CD4-positive, alpha-beta T cell (primary cell): ENCODE measurements around the gene FGG. TPM values are rescaled to one million over a fixed set of nuclear protein-coding genes. Genes with fewer than 3 reads are reported as not detected.

Experiments used
- ATAC-seq: fragments of 200-7000 bp; cut with Tn5 transposase; one replicate; pipeline ENCODE4 v1.10.0; 2022; ENCODE audit warnings: mild to moderate bottlenecking; ENCODE audit not compliant: poor library complexity
- CTCF ChIA-PET: fragments of 350-600 bp; sonication (Branson Sonifier 250); formaldehyde crosslinking; loops from one replicate; lab custom pipeline; 2021; ENCODE audit warnings: antibody characterized with exemption, inconsistent platforms; lab: Charles Lee
- POLR2A ChIA-PET: fragments of 350-600 bp; sonication (Branson Sonifier 250); formaldehyde crosslinking; loops from one replicate; lab custom pipeline; 2021; ENCODE audit warnings: antibody characterized with exemption, inconsistent platforms; lab: Charles Lee
- DNase-seq, 14 experiments: peaks; one replicate each; pipeline ENCODE4 v3.0.0-alpha.2; 2013 to 2020; ENCODE audit warnings: mixed read lengths in 2 of 14
- H3K27ac ChIP-seq, 2 donors: one replicate each; pipeline versions ENCODE4 v1.5.1 to v1.7.0; 2013; ENCODE audit warnings: low read length in 2 of 2, low read depth in 1 of 2, mild to moderate bottlenecking in 1 of 2
- H3K27me3 ChIP-seq, 2 experiments: 1 replicate in 1 of 2; 2 replicates in 1 of 2; pipeline versions ENCODE4 v1.6.1 to v1.7.0; 2013; ENCODE audit warnings: low read length in 2 of 2, control low read depth in 1 of 2, mild to moderate bottlenecking in 1 of 2, moderate library complexity in 1 of 2; ENCODE audit not compliant: insufficient read depth in 2 of 2, control insufficient read depth in 1 of 2
- H3K36me3 ChIP-seq: one replicate; pipeline ENCODE4 v1.6.1; 2013; ENCODE audit warnings: low read length, control low read depth; ENCODE audit not compliant: insufficient read depth
- H3K4me1 ChIP-seq: one replicate; pipeline ENCODE4 v1.6.1; 2013; ENCODE audit warnings: low read length, control low read depth; ENCODE audit not compliant: insufficient read depth
- H3K4me3 ChIP-seq: one replicate; pipeline ENCODE4 v1.5.1; 2013; ENCODE audit warnings: mild to moderate bottlenecking, low read length, moderate library complexity
- H3K9me3 ChIP-seq, 2 experiments: 1 replicate in 1 of 2; 2 replicates in 1 of 2; pipeline versions ENCODE4 v1.6.1 to v1.7.0; 2013; ENCODE audit warnings: low read length in 2 of 2, mild to moderate bottlenecking in 2 of 2, control low read depth in 1 of 2, moderate library complexity in 1 of 2; ENCODE audit not compliant: control insufficient read depth in 1 of 2, insufficient read depth in 1 of 2
- H3K27ac Mint-ChIP-seq: one replicate; pipeline ENCODE4 v1.8.0; 2020; ENCODE audit warnings: mixed read lengths
- H3K27me3 Mint-ChIP-seq: one replicate; pipeline ENCODE4 v1.8.0; 2021; ENCODE audit warnings: mixed read lengths
- H3K36me3 Mint-ChIP-seq: one replicate; pipeline ENCODE4 v1.8.0; 2021; ENCODE audit warnings: low read depth, mixed read lengths
- H3K4me1 Mint-ChIP-seq: one replicate; pipeline ENCODE4 v1.8.0; 2021; ENCODE audit warnings: low read depth, mixed read lengths
- H3K4me3 Mint-ChIP-seq: one replicate; pipeline ENCODE4 v1.8.0; 2020; ENCODE audit warnings: mild to moderate bottlenecking, mixed read lengths
- H3K9me3 Mint-ChIP-seq: one replicate; pipeline ENCODE4 v1.8.0; 2020; ENCODE audit warnings: mixed read lengths
- intact Hi-C, 2 experiments: fragments of 100-400 bp; cut with DNase I in 1 of 2; cut with micrococcal nuclease in 1 of 2; formaldehyde crosslinking; loops; one replicate each; pipeline versions ENCODE4 v1.15.1 to v1.9.0; 2023 to 2025; cut with DNase I, micrococcal nuclease
- total RNA-seq, 174 experiments: library from RNA in 2 of 174; stranded (reverse) in 2 of 174; gene quantifications; one replicate each; pipeline ENCODE4 v1.2.3 and lab custom pipeline; 2021 to 2026
- TF ChIP-seq, protein P1 (sequence below): fragments of 200-600 bp; IDR thresholded peaks from one replicate; pipeline ENCODE4 v1.8.0; 2022; ENCODE audit warnings: antibody characterized with exemption, mild to moderate bottlenecking

The FGG gene
- total RNA-seq, 2 experiments from 2014 or later: not detected

DNA sequence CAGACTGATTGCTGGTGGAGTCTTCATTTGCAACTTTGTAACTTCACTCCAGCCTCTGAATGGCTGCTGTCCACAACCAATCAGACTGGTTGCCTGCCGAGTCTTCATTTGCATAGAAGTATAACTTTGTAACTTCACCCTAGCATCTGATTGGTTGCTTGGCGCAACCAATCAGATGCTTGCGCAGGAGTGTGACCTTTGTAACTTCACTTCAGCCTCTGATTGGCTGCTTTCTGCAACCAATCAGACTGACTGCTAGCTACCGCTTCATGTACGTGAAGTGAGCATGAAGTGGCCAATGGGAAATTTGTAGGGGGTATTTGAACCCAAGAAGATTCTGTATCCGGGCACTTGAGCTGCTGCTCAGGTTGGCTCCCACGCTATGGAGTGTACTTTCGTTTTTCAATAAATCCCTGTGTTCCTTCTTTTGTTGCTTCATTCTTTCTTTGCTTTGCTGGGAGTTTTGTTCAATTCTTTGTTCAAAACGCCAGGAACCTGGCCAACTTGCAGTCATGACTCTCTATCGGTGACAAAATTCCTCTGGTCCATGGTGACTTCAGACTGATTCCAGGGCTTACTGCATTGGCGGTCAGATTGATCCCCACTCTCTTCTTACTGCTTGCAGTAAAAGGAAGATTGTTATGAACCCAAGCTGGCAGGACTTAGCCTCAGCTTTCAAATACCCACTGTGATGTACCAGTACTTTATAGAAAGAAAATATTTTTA, 46.4 kb upstream of the FGG start:
- Mint-ChIP-seq H3K4me3 (no peak overlapping the region), H3K4me1 (no peaks in the 10 kb centered on the region), H3K27ac (no peak overlapping the region), H3K9me3 (peaks cover 2% of the 10 kb centered on the region), H3K27me3 (peaks cover 22% of the 10 kb centered on the region), H3K36me3 (no peaks in the 10 kb centered on the region)
- Histone ChIP-seq H3K27me3 (no peaks in the 10 kb centered on the region), H3K36me3 (no peaks in the 10 kb centered on the region), H3K27ac (no peak overlapping the region), H3K4me1 (no peaks in the 10 kb centered on the region), H3K9me3 (no peaks in the 10 kb centered on the region), H3K4me3 (no peak overlapping the region)
- intact Hi-C loops: no loop called here
- POLR2A ChIA-PET: no interaction called here
- TF ChIP-seq, protein P1, sequence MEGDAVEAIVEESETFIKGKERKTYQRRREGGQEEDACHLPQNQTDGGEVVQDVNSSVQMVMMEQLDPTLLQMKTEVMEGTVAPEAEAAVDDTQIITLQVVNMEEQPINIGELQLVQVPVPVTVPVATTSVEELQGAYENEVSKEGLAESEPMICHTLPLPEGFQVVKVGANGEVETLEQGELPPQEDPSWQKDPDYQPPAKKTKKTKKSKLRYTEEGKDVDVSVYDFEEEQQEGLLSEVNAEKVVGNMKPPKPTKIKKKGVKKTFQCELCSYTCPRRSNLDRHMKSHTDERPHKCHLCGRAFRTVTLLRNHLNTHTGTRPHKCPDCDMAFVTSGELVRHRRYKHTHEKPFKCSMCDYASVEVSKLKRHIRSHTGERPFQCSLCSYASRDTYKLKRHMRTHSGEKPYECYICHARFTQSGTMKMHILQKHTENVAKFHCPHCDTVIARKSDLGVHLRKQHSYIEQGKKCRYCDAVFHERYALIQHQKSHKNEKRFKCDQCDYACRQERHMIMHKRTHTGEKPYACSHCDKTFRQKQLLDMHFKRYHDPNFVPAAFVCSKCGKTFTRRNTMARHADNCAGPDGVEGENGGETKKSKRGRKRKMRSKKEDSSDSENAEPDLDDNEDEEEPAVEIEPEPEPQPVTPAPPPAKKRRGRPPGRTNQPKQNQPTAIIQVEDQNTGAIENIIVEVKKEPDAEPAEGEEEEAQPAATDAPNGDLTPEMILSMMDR: no peak
- CTCF ChIA-PET: no interaction called here
- DNase-seq: no peak
- no peak for ATAC-seq

DNA sequence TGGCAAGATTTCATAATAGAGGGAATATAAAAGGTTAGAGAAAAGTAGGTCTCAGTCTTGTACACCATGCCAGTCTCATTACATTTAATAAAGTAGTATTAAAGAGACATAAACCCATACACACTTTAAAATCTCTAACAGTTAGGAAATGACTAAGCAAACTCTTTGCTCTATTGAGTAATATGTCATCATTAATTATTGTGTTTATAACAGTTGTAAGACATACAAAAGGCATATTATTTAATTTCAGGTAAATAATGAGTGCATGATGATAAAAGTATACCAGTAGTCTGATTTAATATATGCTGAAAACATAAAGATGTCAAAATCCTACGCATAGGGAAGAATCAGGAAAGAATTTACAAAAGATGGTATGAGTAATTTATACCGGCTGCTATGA, 31.0 kb upstream of the FGG start:
- CTCF ChIA-PET: no interaction called here
- H3K27ac Mint-ChIP-seq: no peak overlapping the region
- no peaks in the 10 kb centered on the region for H3K4me1 Mint-ChIP-seq
- Histone ChIP-seq H3K9me3 (no peaks in the 10 kb centered on the region), H3K27ac (no peak overlapping the region), H3K36me3 (no peaks in the 10 kb centered on the region), H3K27me3 (peaks cover 9 to 19% of the 10 kb centered on the region in 2 experiments), H3K4me1 (no peaks in the 10 kb centered on the region), H3K4me3 (no peak overlapping the region)
- POLR2A ChIA-PET: no interaction called here
- H3K36me3 Mint-ChIP-seq: no peaks in the 10 kb centered on the region
- H3K9me3 Mint-ChIP-seq: no peaks in the 10 kb centered on the region
- DNase-seq (no peak), ATAC-seq (no peak)
- intact Hi-C loops: no loop called here
- peaks cover 45% of the 10 kb centered on the region for H3K27me3 Mint-ChIP-seq
- TF ChIP-seq, protein P1: no peak
- no peak overlapping the region for H3K4me3 Mint-ChIP-seq

DNA sequence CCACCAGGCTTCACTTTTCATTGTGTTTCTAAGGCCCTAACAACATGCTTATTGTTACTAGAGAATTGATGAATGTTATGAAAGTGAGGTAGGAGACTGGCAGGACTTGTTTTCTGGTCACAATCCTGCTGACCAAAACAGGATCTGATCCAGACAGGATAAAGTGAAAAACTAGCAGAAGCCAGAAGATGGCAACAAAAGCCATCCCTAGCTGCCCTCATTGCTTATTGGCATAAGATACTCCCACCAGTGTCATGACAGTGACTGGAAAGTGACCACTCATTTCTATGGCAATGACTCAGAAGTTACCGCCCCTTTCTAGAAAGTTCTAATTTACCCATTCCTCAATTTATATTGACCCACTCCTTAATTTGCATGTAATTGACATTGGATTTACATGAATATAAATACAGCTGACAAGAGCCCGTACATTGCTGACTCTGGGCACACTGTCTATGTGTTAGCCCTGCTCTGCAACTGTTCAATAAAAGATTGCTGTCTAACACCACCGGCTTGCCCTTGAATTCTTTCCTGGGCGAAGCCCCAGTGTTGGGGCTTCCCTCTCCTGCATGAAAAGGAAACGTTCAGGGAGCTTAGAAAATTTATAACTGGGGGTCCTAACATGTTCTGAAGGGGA, 30.0 kb upstream of the FGG start:
- H3K4me3 Mint-ChIP-seq: no peak overlapping the region
- Histone ChIP-seq H3K27me3 (peaks cover 9 to 12% of the 10 kb centered on the region in 2 experiments), H3K4me1 (no peaks in the 10 kb centered on the region), H3K27ac (no peak overlapping the region), H3K4me3 (no peak overlapping the region), H3K9me3 (no peaks in the 10 kb centered on the region), H3K36me3 (no peaks in the 10 kb centered on the region)
- ATAC-seq (no peak), DNase-seq (no peak)
- intact Hi-C loops: no loop called here
- ChIA-PET CTCF (no interaction called here), POLR2A (no interaction called here)
- no peaks in the 10 kb centered on the region for H3K9me3 Mint-ChIP-seq
- no peaks in the 10 kb centered on the region for H3K4me1 Mint-ChIP-seq
- H3K27ac Mint-ChIP-seq: no peak overlapping the region
- peaks cover 41% of the 10 kb centered on the region for H3K27me3 Mint-ChIP-seq
- no peaks in the 10 kb centered on the region for H3K36me3 Mint-ChIP-seq
- TF ChIP-seq, protein P1: no peak
